Neural progenitor cell (in vitro differentiated cells): ENCODE data around the gene C14orf132. TPM values are rescaled to one million over a fixed set of nuclear protein-coding genes. Genes with fewer than 3 reads are reported as not detected.

Experiments
- DNase-seq: peaks from one replicate; pipeline ENCODE4 v3.0.0-alpha.2; 2016; ENCODE audit warnings: low spot score
- H2AFZ ChIP-seq: fragments of 200-600 bp; sonication (generic); replicated peaks from 2 replicates; pipeline ENCODE4 v1.6.1; 2016; ENCODE audit warnings: antibody characterized with exemption
- H3F3A ChIP-seq: fragments of 200-600 bp; sonication (generic); 2 replicates; pipeline ENCODE4 v1.6.1; 2016; ENCODE audit warnings: antibody characterized with exemption, low read depth
- H3K27ac ChIP-seq: fragments of 200-600 bp; sonication (generic); 2 replicates; pipeline ENCODE4 v1.5.1; 2016; ENCODE audit warnings: mild to moderate bottlenecking
- H3K27me3 ChIP-seq: fragments of 200-600 bp; sonication (generic); 2 replicates; pipeline ENCODE4 v1.6.1; 2016; ENCODE audit warnings: mild to moderate bottlenecking, moderate library complexity
- H3K36me3 ChIP-seq: fragments of 200-600 bp; sonication (generic); 2 replicates; pipeline ENCODE4 v1.5.1; 2016
- H3K4me1 ChIP-seq: fragments of 200-600 bp; sonication (generic); 2 replicates; pipeline ENCODE4 v1.6.1; 2016; ENCODE audit warnings: mixed run types
- H3K4me2 ChIP-seq: fragments of 200-600 bp; sonication (generic); 2 replicates; pipeline ENCODE4 v1.6.1; 2016
- H3K4me3 ChIP-seq: fragments of 200-600 bp; sonication (generic); 2 replicates; pipeline ENCODE4 v1.5.1; 2016
- H3K79me2 ChIP-seq: fragments of 200-600 bp; sonication (generic); 2 replicates; pipeline ENCODE4 v1.6.1; 2016; ENCODE audit warnings: low read depth
- H3K9ac ChIP-seq: fragments of 200-600 bp; sonication (generic); 2 replicates; pipeline ENCODE4 v1.6.1; 2016
- H3K9me3 ChIP-seq: fragments of 200-600 bp; sonication (generic); 2 replicates; pipeline ENCODE4 v1.5.1; 2016; ENCODE audit warnings: low read depth
- H4K20me1 ChIP-seq: fragments of 200-600 bp; sonication (generic); 2 replicates; pipeline ENCODE4 v1.6.1; 2016; ENCODE audit warnings: low read depth
- H3K27ac Mint-ChIP-seq: 3 replicates; pipeline ENCODE4 v1.8.0; 2021; ENCODE audit warnings: mixed read lengths
- H3K27me3 Mint-ChIP-seq: 2 replicates; pipeline ENCODE4 v1.8.0; 2022; ENCODE audit warnings: low read depth, mild to moderate bottlenecking, inconsistent platforms, moderate library complexity, mixed read lengths; ENCODE audit not compliant: insufficient read depth
- H3K36me3 Mint-ChIP-seq: 3 replicates; pipeline ENCODE4 v1.8.0; 2021; ENCODE audit warnings: mixed read lengths
- H3K4me1 Mint-ChIP-seq: 3 replicates; pipeline ENCODE4 v1.8.0; 2021; ENCODE audit warnings: mixed read lengths
- H3K4me3 Mint-ChIP-seq: 3 replicates; pipeline ENCODE4 v1.8.0; 2021; ENCODE audit warnings: mild to moderate bottlenecking, moderate library complexity, mixed read lengths
- H3K9me3 Mint-ChIP-seq: 3 replicates; pipeline ENCODE4 v1.8.0; 2020; ENCODE audit warnings: mixed read lengths
- EZH2 ChIP-seq: fragments of 200-600 bp; sonication (generic); IDR thresholded peaks from 2 replicates; pipeline ENCODE4 v1.6.1; 2017; ENCODE audit warnings: antibody characterized with exemption, mild to moderate bottlenecking, moderate library complexity
- EZH2phosphoT487 ChIP-seq: fragments of 200-600 bp; sonication (generic); IDR thresholded peaks from 2 replicates; pipeline ENCODE4 v1.6.1; 2017; ENCODE audit warnings: antibody characterized with exemption
- total RNA-seq: library from RNA; depleted of rRNA; stranded (reverse); fragments of >200 nt; gene quantifications from 2 replicates; pipeline ENCODE4 v1.2.3, GENCODE V29; 2015; ENCODE audit warnings: low replicate concordance
- TF ChIP-seq, protein P1 (sequence below): fragments of 200-600 bp; sonication (generic); IDR thresholded peaks from 2 replicates; pipeline ENCODE4 v1.5.1; 2017; ENCODE audit warnings: antibody characterized with exemption, mild to moderate bottlenecking

The C14orf132 gene
- total RNA-seq, 1 donor from 2014 or later: 8.1 TPM

- Histone ChIP-seq H3K4me1 (no peaks in the 10 kb centered on the region), H3K4me2 (no peak overlapping the region), H3K9ac (no peak overlapping the region), H3F3A (no peaks in the 10 kb centered on the region), H2AFZ (no peak overlapping the region), H3K4me3 (no peak overlapping the region), H3K36me3 (no peaks in the 10 kb centered on the region), H3K27ac (no peak overlapping the region), H3K27me3 (no peaks in the 10 kb centered on the region), H3K79me2 (no peaks in the 10 kb centered on the region), H3K9me3 (no peaks in the 10 kb centered on the region), H4K20me1 (no peaks in the 10 kb centered on the region)
- DNase-seq: no peak
- H3K36me3 Mint-ChIP-seq: no peaks in the 10 kb centered on the region
- no peak overlapping the region for H3K27ac Mint-ChIP-seq
- H3K4me1 Mint-ChIP-seq: peaks cover 3% of the 10 kb centered on the region
- peaks cover 6% of the 10 kb centered on the region for H3K27me3 Mint-ChIP-seq
- TF ChIP-seq EZH2 (no peak), EZH2phosphoT487 (no peak)
- TF ChIP-seq, protein P1, sequence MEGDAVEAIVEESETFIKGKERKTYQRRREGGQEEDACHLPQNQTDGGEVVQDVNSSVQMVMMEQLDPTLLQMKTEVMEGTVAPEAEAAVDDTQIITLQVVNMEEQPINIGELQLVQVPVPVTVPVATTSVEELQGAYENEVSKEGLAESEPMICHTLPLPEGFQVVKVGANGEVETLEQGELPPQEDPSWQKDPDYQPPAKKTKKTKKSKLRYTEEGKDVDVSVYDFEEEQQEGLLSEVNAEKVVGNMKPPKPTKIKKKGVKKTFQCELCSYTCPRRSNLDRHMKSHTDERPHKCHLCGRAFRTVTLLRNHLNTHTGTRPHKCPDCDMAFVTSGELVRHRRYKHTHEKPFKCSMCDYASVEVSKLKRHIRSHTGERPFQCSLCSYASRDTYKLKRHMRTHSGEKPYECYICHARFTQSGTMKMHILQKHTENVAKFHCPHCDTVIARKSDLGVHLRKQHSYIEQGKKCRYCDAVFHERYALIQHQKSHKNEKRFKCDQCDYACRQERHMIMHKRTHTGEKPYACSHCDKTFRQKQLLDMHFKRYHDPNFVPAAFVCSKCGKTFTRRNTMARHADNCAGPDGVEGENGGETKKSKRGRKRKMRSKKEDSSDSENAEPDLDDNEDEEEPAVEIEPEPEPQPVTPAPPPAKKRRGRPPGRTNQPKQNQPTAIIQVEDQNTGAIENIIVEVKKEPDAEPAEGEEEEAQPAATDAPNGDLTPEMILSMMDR: no peak
- H3K4me3 Mint-ChIP-seq: no peak overlapping the region
- H3K9me3 Mint-ChIP-seq: peaks cover 19% of the 10 kb centered on the region
Measured at GRCh38 chr14:96120392-96120791, 81.2 kb downstream of the C14orf132 start.

- Histone ChIP-seq H3K4me2 (no peak overlapping the region), H3K27me3 (no peaks in the 10 kb centered on the region), H2AFZ (no peak overlapping the region), H3K4me3 (no peak overlapping the region), H3K36me3 (no peaks in the 10 kb centered on the region), H3K9ac (no peak overlapping the region), H3F3A (no peaks in the 10 kb centered on the region), H3K79me2 (no peaks in the 10 kb centered on the region), H3K4me1 (no peaks in the 10 kb centered on the region), H4K20me1 (no peaks in the 10 kb centered on the region), H3K9me3 (no peaks in the 10 kb centered on the region), H3K27ac (no peak overlapping the region)
- Mint-ChIP-seq H3K4me3 (no peak overlapping the region), H3K36me3 (no peaks in the 10 kb centered on the region), H3K9me3 (peaks cover 15% of the 10 kb centered on the region), H3K27ac (no peak overlapping the region), H3K27me3 (peaks cover 6% of the 10 kb centered on the region), H3K4me1 (peaks cover 3% of the 10 kb centered on the region)
- no peak for DNase-seq
- TF ChIP-seq EZH2phosphoT487 (no peak), EZH2 (no peak)
- TF ChIP-seq, protein P1: no peak
Measured at GRCh38 chr14:96120941-96121340, 81.8 kb downstream of the C14orf132 start.

- Histone ChIP-seq H3K36me3 (no peaks in the 10 kb centered on the region), H3K4me1 (no peaks in the 10 kb centered on the region), H3K79me2 (no peaks in the 10 kb centered on the region), H3K9ac (no peak overlapping the region), H3K27me3 (no peaks in the 10 kb centered on the region), H4K20me1 (no peaks in the 10 kb centered on the region), H3K9me3 (no peaks in the 10 kb centered on the region), H2AFZ (no peak overlapping the region), H3K4me3 (no peak overlapping the region), H3F3A (no peaks in the 10 kb centered on the region), H3K27ac (no peak overlapping the region), H3K4me2 (no peak overlapping the region)
- TF ChIP-seq, protein P1: no peak
- TF ChIP-seq EZH2 (no peak), EZH2phosphoT487 (no peak)
- H3K27me3 Mint-ChIP-seq: peaks cover 4% of the 10 kb centered on the region
- no peak overlapping the region for H3K27ac Mint-ChIP-seq
- H3K9me3 Mint-ChIP-seq: peaks cover 15% of the 10 kb centered on the region
- no peak for DNase-seq
- no peaks in the 10 kb centered on the region for H3K36me3 Mint-ChIP-seq
- peaks cover 3% of the 10 kb centered on the region for H3K4me1 Mint-ChIP-seq
- H3K4me3 Mint-ChIP-seq: no peak overlapping the region
Measured at GRCh38 chr14:96121660-96122395, 82.7 kb downstream of the C14orf132 start.
